GM21515 (cell line): Measurements from ENCODE around the gene ZNF512B.
"Not testable (repeated sequence)": the region's sequence is repeated elsewhere in the genome, so short reads cannot be mapped to it uniquely, and the experiment has no call there.

Source experiments
- ATAC-seq: cut with Tn5 transposase; IDR thresholded peaks from one replicate; pipeline ENCODE4 v1.9.1; 2021; ENCODE audit not compliant: unreplicated experiment

ZNF512B gene

DNA sequence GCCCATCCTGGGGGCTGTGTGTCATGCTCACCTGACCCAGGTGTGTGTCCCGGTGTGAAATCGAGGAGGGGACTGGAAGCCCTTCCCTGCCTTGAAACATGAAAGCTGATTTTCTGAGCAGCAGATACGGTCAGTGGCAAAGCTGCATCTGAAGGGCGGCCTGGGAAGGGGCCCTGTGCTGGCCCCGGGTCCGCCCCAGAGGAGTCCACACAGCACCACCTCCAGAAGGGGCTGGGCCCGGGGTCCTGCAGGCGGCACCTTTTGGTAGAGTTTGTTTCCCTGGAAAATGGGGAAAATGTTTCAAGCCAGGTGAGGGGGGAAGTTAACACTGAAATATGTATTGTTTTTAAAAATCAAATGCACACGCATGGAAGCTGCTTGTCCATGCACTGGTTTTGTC, 34.3 kb downstream of the ZNF512B start:
- ATAC-seq = no peak

DNA sequence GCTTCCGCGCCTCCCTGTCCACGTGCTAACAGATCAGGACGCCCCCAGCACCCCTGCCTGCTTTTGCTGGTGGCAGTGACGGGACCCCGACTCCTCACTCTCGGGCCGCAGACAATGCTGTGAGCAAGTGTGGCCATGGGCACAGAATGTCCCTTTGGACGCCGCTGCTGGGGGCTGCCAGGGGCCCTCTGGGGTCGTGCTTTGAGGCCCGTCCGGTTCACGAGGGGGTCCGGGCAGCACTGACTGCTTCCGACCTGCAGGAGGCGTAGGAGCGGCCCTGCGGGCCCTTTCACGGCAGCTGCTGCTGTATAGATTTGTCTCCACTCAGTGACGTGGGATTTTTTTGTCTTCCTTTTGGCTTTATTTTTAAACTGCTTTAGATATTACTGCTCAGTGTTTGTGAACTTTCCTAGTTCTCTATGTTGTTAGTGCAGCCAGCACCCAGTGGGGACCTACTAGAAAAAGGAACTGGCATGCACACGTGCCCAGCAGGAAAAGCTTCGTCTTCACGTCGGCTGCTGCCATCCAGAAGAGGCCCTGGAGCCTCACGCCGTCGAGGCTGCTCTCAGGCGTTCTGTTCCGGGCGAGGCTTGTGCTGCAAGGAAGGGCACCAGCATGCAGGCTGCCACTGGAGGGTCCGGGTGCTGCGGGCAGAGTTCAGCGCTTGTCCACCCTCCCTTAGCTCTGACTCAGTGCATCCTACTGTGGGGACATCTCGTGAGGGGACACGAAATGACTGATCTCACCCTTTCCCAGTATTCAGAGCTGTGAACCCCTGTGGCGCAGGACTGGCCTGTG, 35.3 kb downstream of the ZNF512B start:
- ATAC-seq = no peak

DNA sequence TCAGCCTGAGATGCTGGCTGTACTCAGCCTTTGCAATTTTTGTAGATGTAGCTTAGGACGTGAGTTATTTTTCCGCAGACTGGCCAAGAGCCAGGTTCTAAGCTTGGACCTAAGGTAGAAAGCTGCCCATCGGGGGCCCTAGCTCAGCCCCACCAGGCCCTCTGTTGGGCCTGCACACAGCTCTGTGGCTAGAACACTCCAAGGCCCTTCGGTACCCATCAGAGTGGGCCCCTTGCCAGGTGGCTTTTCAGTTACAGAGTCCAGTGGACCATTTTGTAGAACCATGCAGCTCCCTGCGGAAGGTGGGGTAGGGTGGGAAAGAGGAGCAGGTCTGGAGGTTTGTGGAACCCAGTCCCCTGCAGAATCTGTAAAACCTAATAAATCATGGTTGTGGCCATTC, 36.1 kb downstream of the ZNF512B start:
- no peak for ATAC-seq

- no peak for ATAC-seq
Measured at GRCh38 chr20:63932606-63933160, 37.0 kb downstream of the ZNF512B start.

- no peak for ATAC-seq
Measured at GRCh38 chr20:63931735-63932134, 38.0 kb downstream of the ZNF512B start.

DNA sequence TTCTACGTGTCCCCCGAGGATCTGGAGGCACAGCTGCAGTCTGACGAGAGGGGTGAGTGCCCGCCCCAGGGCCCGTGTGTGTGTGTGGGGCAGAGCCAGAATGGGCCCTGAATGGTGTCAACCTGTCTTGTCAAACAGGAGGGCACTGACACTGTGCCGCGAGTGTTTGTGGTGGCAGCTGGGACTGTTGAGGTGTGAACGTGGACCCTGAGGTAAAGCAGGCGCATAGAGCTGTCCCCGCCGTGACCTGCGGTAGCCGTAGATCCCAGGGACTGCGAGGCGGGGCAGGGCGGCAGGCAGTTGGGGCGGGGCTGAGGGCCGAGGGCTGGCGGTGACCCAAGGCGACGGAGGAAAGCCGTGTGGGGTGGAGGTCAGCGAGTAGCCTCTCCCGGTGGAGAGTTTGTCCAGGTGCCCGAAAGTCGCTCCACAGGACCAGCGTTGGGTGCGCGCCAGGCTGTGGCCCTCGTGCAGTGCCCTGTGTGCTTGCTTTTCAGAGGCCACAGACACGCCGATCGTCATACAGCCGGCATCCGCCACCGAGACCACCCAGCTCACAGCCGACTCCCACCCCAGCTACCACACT, 38.7 kb downstream of the ZNF512B start:
- ATAC-seq = no peak

DNA sequence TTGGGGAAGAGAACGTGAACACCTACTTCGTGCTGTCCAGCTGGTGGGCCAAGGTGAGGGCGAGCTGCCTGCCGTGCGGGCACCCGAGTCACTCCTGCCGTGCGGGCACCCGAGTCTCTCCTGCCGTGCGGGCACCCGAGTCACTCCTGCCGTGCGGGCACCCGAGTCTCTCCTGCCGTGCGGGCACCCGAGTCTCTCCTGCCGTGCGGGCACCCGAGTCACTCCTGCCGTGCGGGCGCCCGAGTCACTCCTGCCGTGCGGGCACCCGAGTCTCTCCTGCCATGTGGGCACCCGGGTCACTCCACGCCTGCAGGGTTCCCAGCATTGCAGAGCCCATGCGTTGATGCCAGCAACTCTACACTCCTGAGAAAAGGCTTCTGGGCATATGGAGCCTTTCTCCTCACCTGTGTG, 40.3 kb downstream of the ZNF512B start:
- ATAC-seq = not testable (repeated sequence)

GRCh38 chr20:63929071-63929470, 40.7 kb downstream of the ZNF512B start:
- ATAC-seq = no peak

DNA sequence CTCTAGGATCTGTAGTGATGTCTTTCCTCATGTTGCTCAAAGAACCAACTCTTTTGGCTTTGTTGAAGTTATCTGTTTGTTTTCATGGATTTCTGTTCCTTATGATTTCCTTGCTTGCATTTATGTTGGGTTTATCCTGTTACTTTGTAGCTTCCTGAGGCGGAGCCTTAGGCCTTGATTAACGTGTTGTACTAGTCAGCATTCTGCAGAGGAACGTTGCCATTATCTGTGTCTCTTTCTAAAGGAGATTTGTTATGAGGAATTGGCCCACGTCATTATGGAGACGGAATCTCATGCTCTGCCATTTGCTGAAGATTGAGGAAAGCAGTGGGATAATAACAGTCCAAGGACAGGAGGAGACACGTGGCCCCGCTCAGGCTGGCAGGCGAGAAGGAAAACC, 43.4 kb downstream of the ZNF512B start:
- no peak for ATAC-seq

GRCh38 chr20:63924241-63924640, 45.5 kb downstream of the ZNF512B start:
- no peak for ATAC-seq

DNA sequence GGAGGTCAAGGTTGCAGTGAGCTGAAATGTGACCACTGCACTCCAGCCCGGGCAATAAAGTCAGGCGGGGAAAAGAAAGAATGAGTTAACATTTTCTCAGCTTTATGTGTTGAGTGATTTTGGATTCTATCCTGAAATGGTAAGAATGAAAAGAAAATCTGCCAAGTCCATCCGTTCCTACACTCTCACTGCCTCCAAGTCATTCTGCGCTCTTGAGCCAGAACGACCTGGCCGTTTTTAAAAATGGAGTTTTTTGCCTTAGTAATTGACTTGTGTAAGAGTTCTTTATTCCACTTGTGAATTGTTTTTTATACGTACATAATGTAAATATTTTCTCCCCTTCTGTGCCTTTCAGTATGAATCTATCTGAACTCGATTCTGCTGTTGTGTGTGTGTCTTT, 46.1 kb downstream of the ZNF512B start:
- ATAC-seq = no peak

DNA sequence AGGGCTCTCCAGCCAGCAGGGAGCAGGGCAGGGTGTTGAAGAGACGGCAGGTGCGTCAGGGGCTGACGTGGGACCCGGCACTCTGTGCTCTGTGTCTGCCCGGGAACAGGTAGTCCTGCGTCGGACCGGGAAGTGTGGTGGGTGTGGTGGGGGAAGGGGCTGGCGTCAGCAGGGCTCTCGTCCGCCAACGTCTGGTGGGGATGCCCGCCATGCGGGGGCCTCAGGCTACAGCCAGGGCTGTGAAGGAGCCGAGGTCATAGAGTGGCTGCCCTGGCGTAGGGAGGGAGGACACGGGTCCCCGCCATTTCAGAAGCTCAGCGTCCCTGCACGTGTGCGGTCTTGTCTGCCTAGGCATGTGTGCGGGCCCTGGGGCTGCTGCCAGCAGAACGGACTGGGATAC, 49.5 kb downstream of the ZNF512B start:
- no peak for ATAC-seq

DNA sequence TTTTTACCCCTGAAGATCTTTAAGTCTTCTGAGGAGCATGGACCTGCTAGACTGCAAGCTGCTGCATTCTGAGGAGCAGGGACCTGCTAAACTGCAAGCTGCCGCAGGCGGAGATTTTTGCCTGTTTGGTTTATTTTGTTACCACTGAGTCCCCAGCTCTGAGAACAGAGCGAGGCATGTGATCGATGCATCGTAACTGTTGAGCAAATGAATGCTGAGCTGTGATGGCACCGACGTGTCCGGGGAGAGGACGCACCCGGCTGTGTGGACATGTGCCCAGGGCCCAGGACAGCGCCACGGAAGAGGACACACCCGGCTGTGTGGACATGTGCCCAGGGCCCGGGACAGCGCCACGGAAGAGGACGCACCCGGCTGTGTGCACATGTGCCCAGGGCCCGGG, 50.6 kb downstream of the ZNF512B start:
- ATAC-seq = no peak

DNA sequence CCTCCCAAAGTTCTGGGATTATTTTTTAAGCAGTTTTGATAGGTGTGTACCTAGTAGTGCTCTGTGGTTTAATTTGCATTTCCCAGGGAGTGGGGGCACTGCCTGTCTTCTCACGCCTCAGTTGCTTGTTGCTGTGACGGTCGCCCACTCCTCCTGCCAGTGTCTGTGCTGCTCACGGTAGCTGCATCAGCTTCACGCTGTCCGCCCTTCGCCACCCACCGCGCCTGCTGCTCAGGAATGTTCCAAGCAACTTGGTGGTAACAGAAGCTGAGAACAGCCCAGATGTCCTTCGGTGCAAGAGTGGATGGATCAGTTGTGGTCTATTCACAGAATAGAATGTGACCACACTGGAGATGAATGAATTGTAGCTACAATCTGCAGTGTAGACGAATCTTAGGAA, 51.9 kb downstream of the ZNF512B start:
- ATAC-seq = no peak

DNA sequence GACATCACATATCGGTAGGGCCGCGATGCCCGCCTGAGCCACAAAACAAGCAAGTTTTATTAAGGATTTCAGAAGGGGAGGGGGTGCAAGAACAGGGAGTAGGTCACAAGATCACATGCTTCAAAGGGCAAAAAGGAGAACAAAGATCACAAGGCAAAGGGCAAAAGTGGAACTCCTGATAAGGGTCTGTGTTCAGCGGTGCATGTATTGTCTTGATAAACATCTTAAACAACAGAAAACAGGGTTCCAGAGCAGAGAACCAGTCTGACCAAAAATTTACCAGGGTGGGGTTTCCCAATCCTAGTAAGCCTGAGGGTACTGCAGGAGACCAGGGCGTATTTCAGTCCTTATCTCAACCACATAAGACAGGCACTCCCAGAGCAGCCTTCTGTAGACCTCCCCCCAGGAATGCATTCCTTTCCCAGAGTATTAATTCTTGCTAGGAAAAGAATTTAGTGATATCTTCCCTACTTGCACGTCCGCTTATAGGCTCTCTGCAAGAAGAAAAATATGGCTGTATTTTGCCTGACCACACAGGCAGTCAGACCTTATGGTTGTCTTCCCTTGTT, 53.3 kb downstream of the ZNF512B start:
- not testable (repeated sequence) for ATAC-seq

DNA sequence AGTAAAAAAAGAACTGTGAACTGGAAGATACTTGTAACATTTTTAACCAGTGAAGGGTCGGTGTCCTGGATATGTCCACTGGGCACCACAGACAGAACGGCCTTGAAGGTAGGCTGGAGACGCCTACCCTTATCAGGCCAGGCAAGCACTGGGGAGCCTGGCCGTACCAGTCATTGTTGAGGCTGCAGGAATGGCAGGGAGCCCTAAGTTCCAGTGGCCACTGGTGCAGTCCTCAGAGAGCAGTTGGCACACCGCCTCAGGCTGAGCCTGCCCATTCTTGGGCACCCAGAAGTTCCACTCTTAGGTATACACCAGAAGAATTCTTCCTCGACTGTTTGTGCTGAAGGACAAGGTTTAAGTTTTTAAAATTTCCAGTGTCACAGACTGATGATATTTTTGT, 54.3 kb downstream of the ZNF512B start:
- no peak for ATAC-seq

DNA sequence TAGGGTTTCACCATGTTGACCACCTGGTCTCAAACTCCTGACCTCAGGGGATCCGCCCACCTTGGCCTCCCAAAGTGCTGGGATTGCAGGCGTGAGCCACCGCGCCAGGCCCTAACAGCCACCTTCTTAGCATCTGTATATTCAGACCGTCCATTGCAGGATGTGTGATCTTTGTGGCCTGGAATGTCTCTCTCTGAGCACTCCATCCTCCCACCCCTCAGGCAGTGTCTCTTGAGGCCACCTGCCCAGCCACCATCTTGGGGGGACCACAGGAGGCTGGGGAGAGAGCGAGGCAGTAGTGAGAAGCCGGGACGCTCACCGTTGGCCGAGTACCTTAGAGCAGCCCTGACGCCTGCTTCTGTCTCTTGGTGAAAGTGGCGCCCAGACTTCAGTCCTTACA, 56.0 kb downstream of the ZNF512B start:
- ATAC-seq = no peak

GRCh38 chr20:63911176-63911575, 58.6 kb downstream of the ZNF512B start:
- ATAC-seq = no peak

DNA sequence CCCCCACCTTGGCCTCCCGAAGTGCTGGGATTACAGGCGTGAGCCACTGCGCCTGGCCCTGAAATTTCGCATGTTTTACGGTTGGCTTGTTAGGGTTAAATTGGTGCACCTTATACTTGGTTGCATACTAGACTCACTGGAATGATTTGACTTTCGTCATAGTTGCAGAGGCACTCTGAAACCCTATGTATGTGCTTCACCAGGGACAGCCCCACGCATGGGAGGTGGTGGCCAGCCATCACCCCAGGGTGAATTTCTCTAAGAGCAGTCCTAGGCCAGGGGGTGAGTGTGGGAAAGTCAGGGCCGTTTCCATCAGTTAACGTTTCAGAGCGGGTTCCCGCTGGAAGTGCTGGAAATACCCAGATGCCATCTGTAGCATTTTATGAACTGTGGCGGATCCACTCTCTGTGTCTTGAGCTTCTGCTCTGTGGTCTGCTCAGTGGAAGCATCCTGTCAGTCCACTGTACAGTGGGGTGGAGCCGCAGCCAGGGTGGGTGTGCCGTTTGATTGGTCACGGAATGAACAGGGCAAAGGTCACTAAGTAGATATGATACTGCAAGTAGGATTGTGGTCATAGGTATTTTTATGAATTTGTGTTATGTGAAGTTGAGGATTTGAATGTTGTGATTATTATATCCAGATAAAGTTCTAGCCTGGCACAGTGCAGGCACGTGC, 61.6 kb downstream of the ZNF512B start:
- no peak for ATAC-seq
